SK-N-SH (cell line): ENCODE results near the gene CDKAL1. TPM values are rescaled to one million over a fixed set of nuclear protein-coding genes. Genes with fewer than 3 reads are reported as not detected.

ENCODE experiments used
- CTCF ChIA-PET: fragments of 300-600, 350-600 bp; formaldehyde crosslinking; extraction: SDS; loops from one replicate; lab custom pipeline; 2021; lab: Yijun Ruan, JAX
- POLR2A ChIA-PET: fragments of 350-600 bp; sonication (Branson Sonifier 250); formaldehyde crosslinking; extraction: SDS; loops from one replicate; lab custom pipeline; 2020; ENCODE audit warnings: antibody characterized with exemption, inconsistent platforms; lab: Yijun Ruan, JAX
- DNase-seq: peaks from one replicate; pipeline ENCODE4 v3.0.0; 2012
- H2AFZ ChIP-seq: fragments of 200-600 bp; sonication (generic); 2 replicates; pipeline ENCODE4 v1.8.1; 2016; ENCODE audit warnings: antibody characterized with exemption, mild to moderate bottlenecking, low read depth
- H3F3A ChIP-seq: fragments of 200-600 bp; sonication (generic); replicated peaks from 2 replicates; pipeline ENCODE3; 2016; ENCODE audit warnings: antibody characterized with exemption, mild to moderate bottlenecking; ENCODE audit not compliant: insufficient read depth
- H3K27ac ChIP-seq, 2 experiments: fragments of 200-500 bp in 1 of 2; fragments of 200-600 bp in 1 of 2; sonication (Bioruptor generic) in 1 of 2; sonication (generic), shearing (Covaris generic) in 1 of 2; 2 replicates each; pipeline versions ENCODE4 v1.5.1 to v1.6.1; 2014 to 2016; ENCODE audit warnings: low read depth in 2 of 2, inconsistent platforms in 1 of 2, low read length in 1 of 2, mild to moderate bottlenecking in 1 of 2, mixed read lengths in 1 of 2
- H3K27me3 ChIP-seq: fragments of 200-600 bp; sonication (generic), shearing (Covaris generic); 2 replicates; pipeline ENCODE4 v1.6.1; 2016; ENCODE audit warnings: mixed run types; ENCODE audit not compliant: insufficient read depth
- H3K36me3 ChIP-seq, 2 experiments: fragments of 200-500 bp in 1 of 2; fragments of 200-600 bp in 1 of 2; sonication (Bioruptor generic) in 1 of 2; sonication (generic) in 1 of 2; replicated peaks in 1 of 2; 2 replicates each; pipeline versions ENCODE3 to v1.5.1; 2014 to 2016; ENCODE audit warnings: low read length in 1 of 2, mild to moderate bottlenecking in 1 of 2; ENCODE audit not compliant: insufficient read depth in 2 of 2, control insufficient read depth in 1 of 2
- H3K4me1 ChIP-seq, 2 experiments: fragments of 200-500 bp in 1 of 2; fragments of 200-600 bp in 1 of 2; sonication (Bioruptor generic) in 1 of 2; sonication (generic), shearing (Covaris generic) in 1 of 2; 2 replicates each; pipeline versions ENCODE4 v1.5.1 to v1.6.1; 2014 to 2016; ENCODE audit warnings: low read depth in 1 of 2, low read length in 1 of 2, mixed run types in 1 of 2; ENCODE audit not compliant: insufficient read depth in 2 of 2, control insufficient read depth in 1 of 2
- H3K4me2 ChIP-seq: fragments of 200-600 bp; sonication (generic), shearing (Covaris generic); 2 replicates; pipeline ENCODE4 v1.6.1; 2017; ENCODE audit warnings: mixed run types
- H3K4me3 ChIP-seq, 2 experiments: fragments of 200-500 bp in 1 of 2; fragments of 200-600 bp in 1 of 2; sonication (Bioruptor generic) in 1 of 2; sonication (generic), shearing (Covaris generic) in 1 of 2; 2 replicates each; pipeline versions ENCODE4 v1.5.1 to v1.8.1; 2014 to 2016; ENCODE audit warnings: low read depth in 2 of 2, inconsistent platforms in 1 of 2, low read length in 1 of 2, mild to moderate bottlenecking in 1 of 2, mixed read lengths in 1 of 2, moderate library complexity in 1 of 2
- H3K79me2 ChIP-seq: fragments of 200-600 bp; sonication (generic); 2 replicates; pipeline ENCODE4 v1.8.1; 2017; ENCODE audit warnings: mild to moderate bottlenecking; ENCODE audit not compliant: insufficient read depth
- H3K9ac ChIP-seq: fragments of 200-600 bp; sonication (generic); 2 replicates; pipeline ENCODE4 v1.6.1; 2017; ENCODE audit warnings: mixed run types
- H3K9me2 ChIP-seq: fragments of 200-600 bp; sonication (generic); 2 replicates; pipeline ENCODE4 v1.6.1; 2017; ENCODE audit warnings: mixed run types
- H3K9me3 ChIP-seq: fragments of 200-600 bp; sonication (generic); 2 replicates; pipeline ENCODE4 v1.6.1; 2017; ENCODE audit warnings: mixed run types, mild to moderate bottlenecking, moderate library complexity
- H4K20me1 ChIP-seq: fragments of 200-600 bp; sonication (generic); 2 replicates; pipeline ENCODE4 v1.6.1; 2017; ENCODE audit warnings: mild to moderate bottlenecking, mixed run types; ENCODE audit not compliant: insufficient read depth
- FOXJ3 ChIP-seq: sonication (generic); formaldehyde crosslinking; IDR thresholded peaks from 2 replicates; pipeline ENCODE4 v1.5.1; 2020; ENCODE audit warnings: mild to moderate bottlenecking, missing genetic modification reagents
- IRF3 ChIP-seq: fragments of 150-350 bp; IDR thresholded peaks from 2 replicates; pipeline ENCODE4 v1.6.1; 2016; ENCODE audit warnings: mild to moderate bottlenecking, low read depth, low read length
- MAX ChIP-seq: IDR thresholded peaks from 2 replicates; pipeline ENCODE4 v1.4.0; 2012; ENCODE audit warnings: low read depth
- PBX3 ChIP-seq: IDR thresholded peaks from 2 replicates; pipeline ENCODE4; 2012
- POLR2AphosphoS5 ChIP-seq: IDR thresholded peaks from 2 replicates; pipeline ENCODE4 v1.6.1; 2012; ENCODE audit warnings: low read depth, low read length
- RXRA ChIP-seq: IDR thresholded peaks from 2 replicates; pipeline ENCODE4 v1.4.0; 2012; ENCODE audit warnings: low read depth, mild to moderate bottlenecking, borderline replicate concordance
- SIN3A ChIP-seq: IDR thresholded peaks from 2 replicates; pipeline ENCODE4 v1.6.1; 2012; ENCODE audit warnings: low read depth, mild to moderate bottlenecking, low read length, moderate library complexity, borderline replicate concordance
- TAF1 ChIP-seq: IDR thresholded peaks from 2 replicates; pipeline ENCODE4 v1.6.1; 2012; ENCODE audit warnings: low read depth, mild to moderate bottlenecking, low read length, moderate library complexity, borderline replicate concordance
- USF2 ChIP-seq: fragments of 150-350 bp; IDR thresholded peaks from 2 replicates; pipeline ENCODE4 v1.6.1; 2017; ENCODE audit warnings: antibody characterized with exemption, low read length, low read depth, borderline replicate concordance
- WGBS: methylation state at CpG from one replicate; pipeline ENCODE4 v1.1.6; 2017; ENCODE audit warnings: low lambda C conversion rate; 5-methylcytosine and 5-hydroxymethylcytosine counted together
- polyA plus RNA-seq, 3 experiments: library from polyadenylated mRNA; depleted of rRNA; stranded (reverse); fragments of >200 nt; gene quantifications; 2 replicates each; pipeline ENCODE4 v1.2.3, GENCODE V29; 2012
- TF ChIP-seq, protein P1 (sequence below): fragments of 200-600 bp; sonication (generic); IDR thresholded peaks from 2 replicates; pipeline ENCODE4 v1.6.1; 2017; ENCODE audit warnings: antibody characterized with exemption, mild to moderate bottlenecking, moderate library complexity

CDKAL1 gene
- polyA plus RNA-seq, 1 of the 3 experiments (the other 2 are of a cell fraction): 2.6 TPM

DNA sequence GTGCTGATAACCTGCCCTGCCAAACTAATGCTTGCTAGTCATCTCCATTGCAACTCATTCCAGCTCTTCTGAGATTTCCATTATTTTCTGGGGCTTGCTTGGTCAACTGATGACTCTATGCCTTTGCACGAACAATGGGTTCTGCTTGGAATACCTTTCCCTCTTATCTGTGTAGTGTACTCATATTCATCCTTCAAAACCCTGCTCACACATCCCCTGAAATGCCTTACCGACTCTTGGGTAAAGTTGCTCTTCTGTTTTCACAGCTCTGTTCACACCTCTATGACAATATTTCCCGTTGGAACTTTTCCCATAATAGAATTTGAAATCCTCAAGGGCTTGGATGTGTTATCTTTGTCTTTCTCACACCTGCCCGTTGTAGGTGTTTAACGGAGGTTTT lies 728.2 kb downstream of the CDKAL1 start:
- 68% methylated on average over 5 of the region's 5 CpGs for WGBS
- peaks cover 0 to 7% of the 10 kb centered on the region in 2 experiments; a peak in 1 of 4 replicates for H3K4me1 ChIP-seq
- no peaks in the 10 kb centered on the region for H3K79me2 ChIP-seq
- no peaks in the 10 kb centered on the region for H3K27me3 ChIP-seq
- H4K20me1 ChIP-seq: no peaks in the 10 kb centered on the region
- no peak for TF ChIP-seq USF2
- no peak for TF ChIP-seq TAF1
- TF ChIP-seq RXRA: no peak
- no peak for TF ChIP-seq MAX
- no peak for TF ChIP-seq IRF3
- no peak for TF ChIP-seq PBX3
- TF ChIP-seq, protein P1, sequence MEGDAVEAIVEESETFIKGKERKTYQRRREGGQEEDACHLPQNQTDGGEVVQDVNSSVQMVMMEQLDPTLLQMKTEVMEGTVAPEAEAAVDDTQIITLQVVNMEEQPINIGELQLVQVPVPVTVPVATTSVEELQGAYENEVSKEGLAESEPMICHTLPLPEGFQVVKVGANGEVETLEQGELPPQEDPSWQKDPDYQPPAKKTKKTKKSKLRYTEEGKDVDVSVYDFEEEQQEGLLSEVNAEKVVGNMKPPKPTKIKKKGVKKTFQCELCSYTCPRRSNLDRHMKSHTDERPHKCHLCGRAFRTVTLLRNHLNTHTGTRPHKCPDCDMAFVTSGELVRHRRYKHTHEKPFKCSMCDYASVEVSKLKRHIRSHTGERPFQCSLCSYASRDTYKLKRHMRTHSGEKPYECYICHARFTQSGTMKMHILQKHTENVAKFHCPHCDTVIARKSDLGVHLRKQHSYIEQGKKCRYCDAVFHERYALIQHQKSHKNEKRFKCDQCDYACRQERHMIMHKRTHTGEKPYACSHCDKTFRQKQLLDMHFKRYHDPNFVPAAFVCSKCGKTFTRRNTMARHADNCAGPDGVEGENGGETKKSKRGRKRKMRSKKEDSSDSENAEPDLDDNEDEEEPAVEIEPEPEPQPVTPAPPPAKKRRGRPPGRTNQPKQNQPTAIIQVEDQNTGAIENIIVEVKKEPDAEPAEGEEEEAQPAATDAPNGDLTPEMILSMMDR: no peak
- no peak for TF ChIP-seq SIN3A
- no peak for TF ChIP-seq POLR2AphosphoS5
- no peak for TF ChIP-seq FOXJ3 (CRISPR knock-in tag)
- TF ChIP-seq, all 33 proteins: peak for 0
- no peak overlapping the region for H3K27ac ChIP-seq
- H3K36me3 ChIP-seq: no peaks in the 10 kb centered on the region
- no peaks in the 10 kb centered on the region for H3K9me2 ChIP-seq
- no peak overlapping the region for H3K9ac ChIP-seq
- H3F3A ChIP-seq: no peaks in the 10 kb centered on the region
- ChIA-PET POLR2A (no interaction called here), CTCF (interaction anchor here (1.2 to 1.8 kb wide), 2 partner anchors 8 to 79 kb away, joined by 3 to 4 read pairs; no protein-coding TSS in a partner anchor)
- H2AFZ ChIP-seq: no peak overlapping the region
- no peak overlapping the region for H3K4me3 ChIP-seq
- no peak overlapping the region for H3K4me2 ChIP-seq
- H3K9me3 ChIP-seq: no peaks in the 10 kb centered on the region
- no peak for DNase-seq
